Osteocyte (in vitro differentiated cells): ENCODE data around the gene MRGPRD. TPM values are rescaled to one million over a fixed set of nuclear protein-coding genes. Genes with fewer than 3 reads are reported as not detected.
"Not testable (repeated sequence)": the region's sequence is repeated elsewhere in the genome, so short reads cannot be mapped to it uniquely, and the experiment has no call there.

ENCODE experiments used
- DNase-seq: peaks from one replicate; pipeline ENCODE4 v3.0.0; 2021; ENCODE audit warnings: mixed read lengths; ENCODE audit not compliant: unreplicated experiment; ENCODE audit errors: extremely low spot score
- H3K27ac Mint-ChIP-seq: one replicate; pipeline ENCODE4 v1.8.0; 2021; ENCODE audit warnings: mild to moderate bottlenecking, mixed read lengths; ENCODE audit not compliant: unreplicated experiment
- H3K27me3 Mint-ChIP-seq: one replicate; pipeline ENCODE4 v1.8.0; 2021; ENCODE audit warnings: mixed read lengths; ENCODE audit not compliant: unreplicated experiment
- H3K36me3 Mint-ChIP-seq: one replicate; pipeline ENCODE4 v1.8.0; 2021; ENCODE audit warnings: mixed read lengths; ENCODE audit not compliant: unreplicated experiment
- H3K4me1 Mint-ChIP-seq: one replicate; pipeline ENCODE4 v1.8.0; 2021; ENCODE audit warnings: mixed read lengths; ENCODE audit not compliant: unreplicated experiment
- H3K4me3 Mint-ChIP-seq: one replicate; pipeline ENCODE4 v1.8.0; 2021; ENCODE audit warnings: mild to moderate bottlenecking, moderate library complexity, mixed read lengths; ENCODE audit not compliant: unreplicated experiment
- H3K9me3 Mint-ChIP-seq: one replicate; pipeline ENCODE4 v1.8.0; 2021; ENCODE audit warnings: mixed read lengths; ENCODE audit not compliant: unreplicated experiment
- CTCF ChIP-seq: fragments of 200-600 bp; sonication (generic); IDR thresholded peaks from 2 replicates; pipeline ENCODE4 v1.5.0; 2021; ENCODE audit warnings: antibody characterized with exemption, mild to moderate bottlenecking, moderate library complexity
- total RNA-seq: library from RNA; stranded (reverse); gene quantifications from 2 replicates; pipeline ENCODE4 v1.2.1, GENCODE V29; 2021

Gene MRGPRD
- total RNA-seq, 1 donor from 2014 or later: not detected

GRCh38 chr11:68978626-68978930 lies 2.2 kb downstream of the MRGPRD start:
- Mint-ChIP-seq H3K27me3 (peaks cover 42% of the 10 kb centered on the region), H3K27ac (no peak overlapping the region), H3K4me3 (no peak overlapping the region), H3K4me1 (peaks cover 11% of the 10 kb centered on the region), H3K36me3 (no peaks in the 10 kb centered on the region), H3K9me3 (peaks cover 13% of the 10 kb centered on the region)
- no peak for DNase-seq
- no peak for TF ChIP-seq CTCF

GRCh38 chr11:68977781-68978625 lies 2.8 kb downstream of the MRGPRD start:
- Mint-ChIP-seq H3K27ac (no peak overlapping the region), H3K4me1 (peaks cover 11% of the 10 kb centered on the region), H3K27me3 (peaks cover 42% of the 10 kb centered on the region), H3K9me3 (peaks cover 13% of the 10 kb centered on the region), H3K36me3 (no peaks in the 10 kb centered on the region), H3K4me3 (no peak overlapping the region)
- no peak for TF ChIP-seq CTCF
- DNase-seq: peak; percentile 64

- DNase-seq: peak; percentile 73
- H3K27me3 Mint-ChIP-seq: peaks cover 36% of the 10 kb centered on the region
- no peaks in the 10 kb centered on the region for H3K9me3 Mint-ChIP-seq
- TF ChIP-seq CTCF: no peak
- H3K27ac Mint-ChIP-seq: no peak overlapping the region
- no peaks in the 10 kb centered on the region for H3K36me3 Mint-ChIP-seq
- H3K4me1 Mint-ChIP-seq: peaks cover 11% of the 10 kb centered on the region
- no peak overlapping the region for H3K4me3 Mint-ChIP-seq
Observed at GRCh38 chr11:68976563-68976962, 4.2 kb downstream of the MRGPRD start.

- peaks cover 11% of the 10 kb centered on the region for H3K4me1 Mint-ChIP-seq
- H3K27ac Mint-ChIP-seq: no peak overlapping the region
- H3K27me3 Mint-ChIP-seq: peaks cover 37% of the 10 kb centered on the region
- H3K9me3 Mint-ChIP-seq: no peaks in the 10 kb centered on the region
- H3K4me3 Mint-ChIP-seq: no peak overlapping the region
- no peak for DNase-seq
- no peaks in the 10 kb centered on the region for H3K36me3 Mint-ChIP-seq
- TF ChIP-seq CTCF: no peak
Observed at GRCh38 chr11:68976095-68976494, 4.7 kb downstream of the MRGPRD start.

- DNase-seq: peak; percentile 82
- H3K9me3 Mint-ChIP-seq: no peaks in the 10 kb centered on the region
Observed at GRCh38 chr11:68974421-68975194, 6.2 kb downstream of the MRGPRD start.

GRCh38 chr11:68973706-68974105 lies 7.1 kb downstream of the MRGPRD start:
- not testable (repeated sequence) for H3K27ac Mint-ChIP-seq, H3K4me3 Mint-ChIP-seq, H3K9me3 Mint-ChIP-seq, H3K4me1 Mint-ChIP-seq, H3K36me3 Mint-ChIP-seq
- DNase-seq: peak; percentile 56
- H3K27me3 Mint-ChIP-seq: peaks cover 45% of the 10 kb centered on the region

More at GRCh38 chr11:68974421-68975194, 6.2 kb downstream of the MRGPRD start:
- TF ChIP-seq CTCF: no peak
- peaks cover 44% of the 10 kb centered on the region for H3K27me3 Mint-ChIP-seq
- peaks cover 11% of the 10 kb centered on the region for H3K4me1 Mint-ChIP-seq
- H3K27ac Mint-ChIP-seq: no peak overlapping the region
- H3K36me3 Mint-ChIP-seq: no peaks in the 10 kb centered on the region
- no peak overlapping the region for H3K4me3 Mint-ChIP-seq
